MM.1S (cell line): ENCODE measurements around the gene ENTPD3.

Source experiments
- DNase-seq: peaks from one replicate; pipeline ENCODE4 v3.0.0-alpha.2; 2015
- H2AFZ ChIP-seq: fragments of 300-600 bp; sonication (generic); 2 replicates; pipeline ENCODE4 v1.6.0; 2016; ENCODE audit warnings: antibody characterized with exemption, low read length
- H3F3A ChIP-seq: fragments of 300-600 bp; sonication (generic); 2 replicates; pipeline ENCODE4 v1.6.1; 2016; ENCODE audit warnings: mild to moderate bottlenecking, antibody characterized with exemption, low read length, moderate library complexity, mixed read lengths; ENCODE audit not compliant: insufficient read depth
- H3K27ac ChIP-seq: fragments of 300-600 bp; sonication (generic); 2 replicates; pipeline ENCODE4 v1.5.1; 2016; ENCODE audit warnings: mild to moderate bottlenecking, low read length
- H3K27me3 ChIP-seq: fragments of 300-600 bp; sonication (generic); replicated peaks from 2 replicates; pipeline ENCODE4 v1.6.0; 2016; ENCODE audit warnings: low read length; ENCODE audit not compliant: insufficient read depth
- H3K36me3 ChIP-seq: fragments of 300-600 bp; sonication (generic); replicated peaks from 2 replicates; pipeline ENCODE4 v1.6.1; 2016; ENCODE audit warnings: mild to moderate bottlenecking, low read length, mixed read lengths; ENCODE audit not compliant: insufficient read depth
- H3K4me1 ChIP-seq: fragments of 300-600 bp; sonication (generic); 2 replicates; pipeline ENCODE4 v1.6.1; 2016; ENCODE audit warnings: low read length, mixed read lengths
- H3K4me2 ChIP-seq: fragments of 300-600 bp; sonication (generic); 2 replicates; pipeline ENCODE4 v1.6.0; 2016; ENCODE audit warnings: low read depth, low read length
- H3K4me3 ChIP-seq: fragments of 300-600 bp; sonication (generic); 2 replicates; pipeline ENCODE4 v1.5.1; 2016; ENCODE audit warnings: low read length, mixed read lengths
- H3K79me2 ChIP-seq: fragments of 300-600 bp; sonication (generic); 2 replicates; pipeline ENCODE4 v1.6.1; 2016; ENCODE audit warnings: mixed run types, low read length, mixed read lengths
- H3K9ac ChIP-seq: fragments of 300-600 bp; sonication (generic); 2 replicates; pipeline ENCODE4 v1.6.1; 2016; ENCODE audit warnings: low read length, mixed read lengths
- H3K9me2 ChIP-seq: fragments of 300-600 bp; sonication (generic); replicated peaks from 2 replicates; pipeline ENCODE4 v1.6.1; 2016; ENCODE audit warnings: mild to moderate bottlenecking, low read length, mixed read lengths; ENCODE audit not compliant: insufficient read depth
- H3K9me3 ChIP-seq: fragments of 300-600 bp; sonication (generic); replicated peaks from 2 replicates; pipeline ENCODE4 v1.6.1; 2016; ENCODE audit warnings: mild to moderate bottlenecking, low read length, mixed read lengths; ENCODE audit not compliant: insufficient read depth
- H4K20me1 ChIP-seq: fragments of 300-600 bp; sonication (generic); 2 replicates; pipeline ENCODE4 v1.6.1; 2016; ENCODE audit warnings: mild to moderate bottlenecking, low read length, moderate library complexity, mixed read lengths; ENCODE audit not compliant: insufficient read depth
- EZH2 ChIP-seq: fragments of 300-600 bp; sonication (generic); optimal IDR thresholded peaks from 2 replicates; pipeline ENCODE3; 2017; ENCODE audit warnings: low read depth, mild to moderate bottlenecking, antibody characterized with exemption, low read length, mixed read lengths
- EZH2phosphoT487 ChIP-seq: fragments of 300-600 bp; sonication (generic); IDR thresholded peaks from 2 replicates; pipeline ENCODE4 v1.6.1; 2018; ENCODE audit warnings: antibody characterized with exemption, low read length
- TF ChIP-seq, protein P1 (sequence below): fragments of 300-600 bp; sonication (generic); IDR thresholded peaks from 2 replicates; pipeline ENCODE4 v1.5.1; 2016; ENCODE audit warnings: antibody characterized with exemption, low read length, mixed read lengths

Gene ENTPD3, protein sequence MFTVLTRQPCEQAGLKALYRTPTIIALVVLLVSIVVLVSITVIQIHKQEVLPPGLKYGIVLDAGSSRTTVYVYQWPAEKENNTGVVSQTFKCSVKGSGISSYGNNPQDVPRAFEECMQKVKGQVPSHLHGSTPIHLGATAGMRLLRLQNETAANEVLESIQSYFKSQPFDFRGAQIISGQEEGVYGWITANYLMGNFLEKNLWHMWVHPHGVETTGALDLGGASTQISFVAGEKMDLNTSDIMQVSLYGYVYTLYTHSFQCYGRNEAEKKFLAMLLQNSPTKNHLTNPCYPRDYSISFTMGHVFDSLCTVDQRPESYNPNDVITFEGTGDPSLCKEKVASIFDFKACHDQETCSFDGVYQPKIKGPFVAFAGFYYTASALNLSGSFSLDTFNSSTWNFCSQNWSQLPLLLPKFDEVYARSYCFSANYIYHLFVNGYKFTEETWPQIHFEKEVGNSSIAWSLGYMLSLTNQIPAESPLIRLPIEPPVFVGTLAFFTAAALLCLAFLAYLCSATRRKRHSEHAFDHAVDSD

DNA sequence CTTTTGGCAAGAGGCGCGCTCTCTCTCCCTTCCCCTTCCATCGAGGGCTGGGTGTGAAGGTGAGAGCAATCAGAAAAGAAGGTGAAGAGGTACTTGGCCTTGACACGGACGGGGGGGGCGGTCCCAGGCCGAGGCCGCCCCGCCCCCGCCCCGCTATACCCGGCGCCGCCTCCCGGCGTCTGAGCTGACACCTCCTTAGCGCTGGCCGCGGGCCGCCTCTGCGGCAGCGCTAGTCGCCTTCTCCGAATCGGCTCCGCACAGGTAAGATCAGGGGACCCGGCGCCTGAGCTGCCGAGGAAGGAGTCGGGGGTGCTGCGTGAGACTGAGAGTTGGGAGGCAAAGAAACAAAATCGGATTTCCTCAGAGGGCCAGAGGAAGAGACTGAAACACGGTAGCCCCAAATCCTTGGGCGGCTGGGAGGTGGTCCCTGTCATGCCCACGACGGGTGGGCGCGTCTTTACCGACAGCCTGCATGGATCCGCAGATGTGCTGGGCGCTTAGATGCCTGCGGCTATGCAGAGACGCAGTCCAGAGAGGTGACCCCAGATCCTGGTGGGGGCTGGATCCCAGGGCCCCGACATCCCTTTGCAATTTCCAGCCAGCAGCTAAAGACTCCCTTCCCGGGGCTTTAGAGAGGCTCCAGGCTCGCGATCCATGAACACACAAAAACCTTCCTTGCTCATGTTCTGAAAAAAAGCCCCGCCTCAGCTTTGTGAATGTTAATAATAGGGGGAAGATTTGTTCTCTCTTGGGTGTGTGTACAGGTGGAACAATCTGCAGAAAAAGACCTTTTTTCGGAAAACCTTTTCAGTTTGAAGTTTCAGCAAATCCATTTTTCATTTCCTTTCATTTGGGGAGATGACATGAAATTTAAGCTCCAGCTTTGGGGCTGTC lies at the start of gene ENTPD3:
Gene ENTPD3, plus strand, starts transcription at position 184 of the 894 bp plus-strand sequence. CDS start 874 bp downstream, outside the sequence.
- Histone ChIP-seq H4K20me1 (no peaks in the 10 kb centered on the region), H3F3A (no peaks in the 10 kb centered on the region), H3K9me2 (no peaks in the 10 kb centered on the region), H2AFZ (no peak within 1 kb of the TSS), H3K27ac (no peak within 1 kb of the TSS), H3K9ac (no peak within 1 kb of the TSS), H3K4me1 (no peaks in the 10 kb centered on the region), H3K27me3 (no peaks in the 10 kb centered on the region), H3K9me3 (no peaks in the 10 kb centered on the region), H3K79me2 (no peaks in the 10 kb centered on the region), H3K36me3 (no peaks in the 10 kb centered on the region), H3K4me2 (no peak within 1 kb of the TSS), H3K4me3 (no peak within 1 kb of the TSS)
- TF ChIP-seq EZH2 = no peak
- TF ChIP-seq, protein P1, sequence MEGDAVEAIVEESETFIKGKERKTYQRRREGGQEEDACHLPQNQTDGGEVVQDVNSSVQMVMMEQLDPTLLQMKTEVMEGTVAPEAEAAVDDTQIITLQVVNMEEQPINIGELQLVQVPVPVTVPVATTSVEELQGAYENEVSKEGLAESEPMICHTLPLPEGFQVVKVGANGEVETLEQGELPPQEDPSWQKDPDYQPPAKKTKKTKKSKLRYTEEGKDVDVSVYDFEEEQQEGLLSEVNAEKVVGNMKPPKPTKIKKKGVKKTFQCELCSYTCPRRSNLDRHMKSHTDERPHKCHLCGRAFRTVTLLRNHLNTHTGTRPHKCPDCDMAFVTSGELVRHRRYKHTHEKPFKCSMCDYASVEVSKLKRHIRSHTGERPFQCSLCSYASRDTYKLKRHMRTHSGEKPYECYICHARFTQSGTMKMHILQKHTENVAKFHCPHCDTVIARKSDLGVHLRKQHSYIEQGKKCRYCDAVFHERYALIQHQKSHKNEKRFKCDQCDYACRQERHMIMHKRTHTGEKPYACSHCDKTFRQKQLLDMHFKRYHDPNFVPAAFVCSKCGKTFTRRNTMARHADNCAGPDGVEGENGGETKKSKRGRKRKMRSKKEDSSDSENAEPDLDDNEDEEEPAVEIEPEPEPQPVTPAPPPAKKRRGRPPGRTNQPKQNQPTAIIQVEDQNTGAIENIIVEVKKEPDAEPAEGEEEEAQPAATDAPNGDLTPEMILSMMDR = no peak
- no peak for TF ChIP-seq EZH2phosphoT487
- DNase-seq = no peak

DNA sequence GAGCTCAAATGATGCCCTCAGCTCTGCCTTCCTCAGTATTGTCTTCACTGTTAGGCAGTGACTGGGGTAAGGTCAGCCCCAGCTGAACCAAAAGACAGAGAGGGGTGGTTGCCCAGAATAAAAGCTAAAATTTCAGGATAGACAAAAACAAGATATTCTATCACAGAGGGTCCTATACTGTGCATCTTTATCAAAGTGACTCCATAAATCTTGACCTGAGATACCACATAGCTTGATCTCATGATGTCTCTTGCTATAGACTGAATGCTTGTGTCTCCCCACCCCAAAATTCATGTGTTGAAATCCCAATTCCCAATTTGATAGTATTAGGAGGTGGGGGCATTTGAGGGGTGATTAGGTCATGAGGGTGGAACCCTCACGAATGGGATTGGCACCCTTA lies 47.1 kb upstream of the ENTPD3 start:
- Histone ChIP-seq H3K4me3 (no peak overlapping the region), H3K27me3 (0 out of 2 replicates have a peak, but pooled peaks cover under 1% of the 10 kb centered on the region), H3K4me1 (no peaks in the 10 kb centered on the region), H3K9me3 (no peaks in the 10 kb centered on the region), H3K9ac (no peak overlapping the region), H3F3A (no peaks in the 10 kb centered on the region), H3K79me2 (no peaks in the 10 kb centered on the region), H3K27ac (no peak overlapping the region), H2AFZ (no peak overlapping the region), H3K4me2 (no peak overlapping the region), H3K9me2 (no peaks in the 10 kb centered on the region), H3K36me3 (no peaks in the 10 kb centered on the region), H4K20me1 (no peaks in the 10 kb centered on the region)
- TF ChIP-seq, protein P1 = no peak
- TF ChIP-seq EZH2phosphoT487 = no peak
- no peak for TF ChIP-seq EZH2
- DNase-seq = no peak

DNA sequence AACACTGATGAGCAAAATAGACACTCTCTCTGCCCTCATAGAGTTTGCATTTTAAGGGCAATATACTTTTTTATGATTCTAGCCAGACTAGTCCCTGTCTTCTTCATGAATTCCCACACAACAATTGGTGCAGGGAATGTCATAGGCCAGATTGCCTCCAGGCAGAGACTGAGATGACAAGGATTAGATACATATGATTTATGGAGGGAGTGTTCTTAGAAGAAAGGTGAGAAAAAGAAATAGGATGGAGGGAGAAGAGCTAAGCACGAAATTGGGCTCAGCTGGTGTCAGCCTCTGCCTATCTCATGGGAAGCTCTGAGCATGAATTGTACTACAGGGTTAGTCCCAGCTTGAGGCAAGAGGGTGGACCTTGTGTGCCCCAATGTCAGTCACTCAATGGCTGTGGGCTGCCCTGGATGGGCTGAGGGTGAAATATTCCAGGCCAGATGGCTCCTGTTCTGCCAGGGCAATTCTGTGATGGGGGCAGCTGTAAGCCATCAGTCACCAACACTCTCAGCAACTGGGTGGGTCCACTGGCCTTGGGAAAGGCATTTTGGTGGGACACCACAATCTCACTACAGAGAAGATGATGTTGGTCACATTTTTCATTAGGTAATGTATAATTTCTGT lies 46.3 kb upstream of the ENTPD3 start:
- no peak for DNase-seq
- Histone ChIP-seq H2AFZ (no peak overlapping the region), H3K27ac (no peak overlapping the region), H3K9me3 (no peaks in the 10 kb centered on the region), H3K27me3 (no peaks in the 10 kb centered on the region), H3K79me2 (no peaks in the 10 kb centered on the region), H3K9me2 (no peaks in the 10 kb centered on the region), H4K20me1 (no peaks in the 10 kb centered on the region), H3K36me3 (no peaks in the 10 kb centered on the region), H3K4me1 (no peaks in the 10 kb centered on the region), H3K4me3 (no peak overlapping the region), H3F3A (no peaks in the 10 kb centered on the region), H3K4me2 (no peak overlapping the region), H3K9ac (no peak overlapping the region)
- TF ChIP-seq EZH2 (no peak), EZH2phosphoT487 (no peak)
- TF ChIP-seq, protein P1 = no peak
